NCI-H446 treated with DMSO at 0.1 percent for 48 hours (cell line): ENCODE results near the gene ATXN3.

Experiments used
- DNase-seq: peaks from one replicate; lab custom pipeline; 2025; lab: John Stamatoyannopoulos, UW

ATXN3 gene

DNA sequence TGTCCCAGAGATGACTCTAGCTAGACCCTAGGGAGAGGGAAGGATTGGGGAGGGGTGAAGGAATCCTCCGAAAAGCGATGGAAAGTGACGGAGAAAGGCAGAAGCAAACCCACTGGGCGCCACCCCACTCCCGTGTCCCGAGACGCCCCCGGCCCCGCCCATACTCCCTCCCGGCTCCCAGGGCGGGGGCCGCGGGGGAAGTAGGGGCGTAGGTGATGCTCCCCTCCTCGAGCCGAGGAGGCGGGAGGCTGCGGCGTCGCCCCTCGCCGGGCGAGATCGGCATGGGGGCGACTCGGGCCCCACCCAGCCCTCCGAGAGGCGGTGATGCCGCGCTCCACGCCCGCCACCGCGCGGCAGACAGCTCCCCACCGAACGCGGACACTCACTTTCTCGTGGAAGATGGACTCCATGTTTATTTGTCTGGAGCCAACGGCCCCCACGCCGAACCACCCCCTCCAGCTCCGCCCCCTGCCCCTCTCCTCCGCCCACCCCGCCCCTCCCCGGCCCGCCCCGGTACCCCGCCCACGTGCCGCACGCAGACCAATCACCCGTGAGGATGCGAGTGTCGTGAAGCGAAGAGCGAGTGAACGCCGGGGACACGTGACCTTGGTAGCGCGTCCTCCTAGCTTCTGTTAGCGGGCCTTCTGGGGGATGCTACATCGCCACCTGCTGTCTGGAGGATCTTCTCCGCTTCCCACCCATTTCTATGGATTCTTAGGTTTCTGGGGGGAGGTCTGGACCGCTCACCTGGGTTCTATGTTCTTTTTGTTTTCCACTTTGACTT lies at the start of gene ATXN3:
Gene ATXN3 (minus strand): TSS at position 440 of the 784 bp plus-strand sequence. CDS start 30 bp downstream, at position 410.
- DNase-seq: peak; percentile 98

DNA sequence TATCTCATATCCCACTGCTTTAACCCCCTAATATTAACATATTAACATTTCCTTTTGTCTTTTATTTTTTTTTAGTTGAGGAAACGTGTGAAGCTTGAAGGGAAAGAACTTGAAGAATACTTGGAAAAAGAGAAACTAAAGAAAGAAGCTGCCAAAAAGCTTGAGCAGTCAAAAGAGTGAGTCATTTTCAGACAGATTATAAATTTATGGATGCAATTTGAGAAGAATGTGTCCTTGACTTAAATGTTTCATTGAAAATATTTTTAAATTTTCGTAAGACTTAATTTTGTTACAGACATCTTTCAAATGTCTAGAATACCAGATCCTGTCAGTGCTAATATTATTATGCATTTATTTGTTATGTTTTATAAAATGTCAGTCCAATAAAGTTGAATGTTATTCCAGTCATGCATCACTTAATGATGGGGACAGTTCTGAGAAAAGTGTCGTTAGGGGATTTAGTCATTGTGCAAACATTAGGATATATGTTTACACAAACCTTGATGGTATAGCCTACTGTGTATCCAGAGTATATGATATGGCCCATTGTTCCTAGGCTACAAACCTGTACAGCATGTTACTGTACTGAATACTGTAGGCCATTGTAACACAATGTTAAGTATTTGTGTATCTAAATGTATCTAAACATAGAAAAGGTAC lies 48.0 kb upstream of the ATXN3 start:
- no peak for DNase-seq

DNA sequence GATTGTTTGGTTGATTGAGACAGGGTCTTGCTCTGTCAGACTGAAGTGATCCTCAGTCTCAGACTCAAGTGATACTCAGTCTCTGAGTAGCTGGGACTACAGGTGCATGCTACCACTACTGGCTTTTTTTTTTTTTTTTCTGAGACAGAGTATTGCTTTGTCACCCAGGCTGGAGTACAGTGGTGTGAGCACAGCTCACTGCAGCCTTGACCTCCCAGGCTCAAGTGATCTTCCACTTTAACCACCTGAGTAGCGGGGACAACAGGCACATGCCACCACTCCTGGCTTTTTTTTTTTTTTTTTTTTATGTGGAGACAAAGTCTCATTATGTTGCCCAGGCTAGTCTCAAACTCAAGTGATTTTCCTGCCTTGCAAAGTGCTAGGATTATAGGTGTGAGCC lies 47.2 kb upstream of the ATXN3 start:
- no peak for DNase-seq

GRCh38 chr14:92144708-92145107 lies 38.3 kb upstream of the ATXN3 start:
- no peak for DNase-seq

DNA sequence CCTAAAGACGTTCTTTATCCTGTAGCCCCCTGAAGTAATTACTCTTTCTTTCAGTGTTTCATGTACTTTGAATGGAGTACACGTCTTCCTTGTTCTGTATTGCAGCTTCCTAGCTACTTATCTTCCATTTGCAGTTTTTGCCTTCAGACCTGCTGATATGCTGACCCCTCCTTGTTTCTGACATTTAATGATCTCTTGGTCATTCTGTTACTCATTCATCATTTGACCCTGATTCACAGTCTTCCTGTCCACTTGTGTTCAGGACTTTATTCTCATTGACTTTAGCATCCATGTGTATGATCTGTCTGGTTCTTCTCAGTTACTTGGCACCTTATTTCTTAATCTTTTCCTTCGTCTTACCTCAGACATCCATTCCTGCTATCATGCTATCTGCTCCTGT lies 37.6 kb upstream of the ATXN3 start:
- DNase-seq: no peak

DNA sequence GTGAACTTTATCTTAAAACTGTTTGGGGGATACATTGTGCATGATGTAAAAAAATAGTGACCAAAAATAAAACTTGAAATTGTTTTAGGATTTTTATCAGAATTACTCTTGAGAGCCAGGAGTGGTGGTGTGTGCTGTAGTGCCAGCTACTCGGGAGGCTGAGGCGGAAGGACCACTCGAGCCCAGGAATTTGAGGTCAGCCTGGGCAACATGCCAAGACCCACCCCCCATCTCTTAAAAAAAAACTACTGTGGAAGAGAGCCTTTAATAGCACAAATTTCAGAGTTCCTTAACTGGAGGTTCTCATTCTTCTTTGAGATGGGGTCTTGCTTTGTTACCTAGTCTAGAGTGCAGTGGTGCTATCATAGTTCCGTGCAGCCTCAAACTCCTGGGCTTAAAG lies 36.9 kb upstream of the ATXN3 start:
- DNase-seq: no peak

DNA sequence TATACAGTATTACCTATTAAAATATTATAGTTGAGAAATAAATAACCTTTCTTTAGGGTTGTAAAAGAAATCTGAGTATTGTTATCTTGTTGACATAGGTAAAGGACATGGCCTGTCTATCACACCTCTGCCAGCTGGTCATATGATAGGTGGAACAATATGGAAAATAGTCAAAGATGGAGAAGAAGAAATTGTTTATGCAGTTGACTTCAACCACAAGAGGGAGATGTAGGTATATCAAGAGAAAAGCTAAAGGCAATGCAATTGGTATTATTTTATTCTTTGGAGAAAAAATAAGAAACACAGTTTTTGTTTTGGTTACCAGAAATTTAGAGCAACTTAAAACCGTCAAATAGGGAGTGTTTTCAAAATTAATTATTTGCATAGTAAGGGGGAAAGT lies 28.9 kb upstream of the ATXN3 start:
- DNase-seq: no peak

GRCh38 chr14:92134456-92134855 lies 28.1 kb upstream of the ATXN3 start:
- DNase-seq: no peak

DNA sequence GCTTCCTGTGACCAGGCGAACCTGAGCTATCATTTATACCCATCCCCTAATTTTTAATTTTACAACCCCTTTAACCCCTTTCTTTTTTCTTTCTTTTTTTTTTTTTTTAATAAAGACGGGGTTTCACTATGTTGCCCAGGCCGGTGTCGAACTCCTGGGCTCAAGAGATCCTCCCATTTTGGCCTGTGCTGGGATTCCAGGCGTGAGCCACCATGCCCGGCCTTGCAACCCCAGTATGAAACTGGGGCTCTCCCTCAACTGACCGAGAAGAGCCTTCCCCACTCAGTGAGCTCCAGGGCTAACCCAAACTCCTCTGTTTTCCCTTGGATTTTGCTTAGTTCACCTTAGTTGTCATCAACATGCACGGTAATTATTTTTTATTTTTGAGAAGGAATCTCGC lies 16.4 kb upstream of the ATXN3 start:
- DNase-seq: no peak

GRCh38 chr14:92122351-92122677 lies 15.9 kb upstream of the ATXN3 start:
- no peak for DNase-seq

- DNase-seq: peak; percentile 57
Observed at GRCh38 chr14:92121670-92122350, 15.4 kb upstream of the ATXN3 start, which contains the start of the genes CPSF2 and NDUFB1. CPSF2 (plus strand) TSS chr14:92121969; CDS start chr14:92130985, 9,016 bp downstream. NDUFB1 (minus strand) TSS chr14:92121706; CDS start chr14:92117637, 4,069 bp downstream.

GRCh38 chr14:92121207-92121669 lies 14.9 kb upstream of the ATXN3 start:
- DNase-seq: no peak

DNA sequence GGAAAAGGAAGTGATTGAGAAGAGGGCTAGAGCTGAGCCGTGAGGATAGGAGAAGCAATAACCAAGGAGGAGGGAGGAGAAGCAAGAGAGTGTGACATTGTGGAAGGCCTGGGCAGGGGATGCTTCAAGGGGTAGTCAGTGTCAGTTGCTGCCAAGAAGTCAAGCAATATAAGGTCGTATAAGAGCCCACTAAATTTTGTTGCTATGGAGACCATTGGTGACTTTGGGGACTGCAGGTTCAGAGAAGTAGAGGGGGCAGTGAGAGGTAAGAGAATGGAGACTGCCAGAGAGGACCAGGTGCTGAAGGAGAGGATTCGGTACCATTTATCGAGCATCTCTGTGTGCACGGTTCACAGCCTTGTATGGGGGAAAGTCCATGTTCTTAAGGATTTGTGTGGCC lies 3.1 kb upstream of the ATXN3 start:
- no peak for DNase-seq

DNA sequence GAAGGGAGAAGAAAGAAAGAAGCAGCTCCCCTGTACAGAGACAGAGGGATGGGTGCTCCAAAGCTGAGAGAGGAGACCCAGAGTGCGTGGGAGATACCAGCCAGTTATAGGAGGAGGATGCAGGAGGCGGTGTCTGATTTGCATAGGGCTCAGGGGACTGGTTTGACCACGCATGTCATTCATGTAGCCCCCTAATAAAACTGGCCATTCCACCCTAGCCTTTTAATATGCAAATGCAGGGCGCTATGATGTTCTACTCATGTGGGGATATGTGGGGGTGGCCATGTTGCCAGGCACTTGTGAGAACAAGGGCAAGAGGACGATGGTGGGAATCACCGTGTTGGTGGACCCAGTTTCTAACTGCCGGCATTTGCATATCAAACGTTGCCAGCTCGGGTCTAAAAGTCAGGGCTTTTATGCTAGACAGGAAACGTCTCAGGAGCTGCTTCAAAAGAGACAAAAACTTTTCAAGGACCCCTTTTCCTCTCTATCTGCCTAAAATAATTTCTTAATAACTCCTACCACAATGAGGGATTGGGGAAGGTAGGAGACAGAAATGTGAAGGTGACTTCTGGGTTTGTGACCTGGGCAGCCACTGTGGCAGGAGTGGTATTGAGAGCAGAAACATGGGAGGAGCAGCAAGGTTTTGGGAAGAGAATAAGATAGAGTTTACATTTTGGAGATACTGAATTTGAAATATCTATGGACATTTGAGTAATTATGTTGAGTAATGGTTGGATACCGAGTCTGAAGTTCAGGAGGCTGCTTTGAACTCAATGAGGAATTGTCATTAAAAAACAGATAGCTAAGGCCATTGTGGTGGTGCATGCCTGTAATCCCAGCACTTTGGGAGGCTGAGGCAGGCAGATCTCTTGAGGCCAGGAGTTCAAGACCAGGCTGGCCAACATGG lies 2.2 kb upstream of the ATXN3 start:
- no peak for DNase-seq

DNA sequence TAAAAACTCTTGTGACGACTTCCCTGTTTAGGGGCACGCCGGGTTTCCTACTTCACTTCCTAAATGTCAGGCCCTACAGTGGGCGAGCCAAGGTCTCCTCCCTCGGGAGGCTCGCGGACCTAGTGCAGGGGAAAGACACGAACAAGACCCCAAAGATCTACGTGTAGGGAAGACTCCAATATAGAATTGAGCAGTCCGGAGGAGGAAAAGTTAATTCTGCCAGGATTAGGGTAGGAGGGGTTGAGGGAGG lies 564 bp downstream of the ATXN3 start:
- peak; percentile 54 for DNase-seq

DNA sequence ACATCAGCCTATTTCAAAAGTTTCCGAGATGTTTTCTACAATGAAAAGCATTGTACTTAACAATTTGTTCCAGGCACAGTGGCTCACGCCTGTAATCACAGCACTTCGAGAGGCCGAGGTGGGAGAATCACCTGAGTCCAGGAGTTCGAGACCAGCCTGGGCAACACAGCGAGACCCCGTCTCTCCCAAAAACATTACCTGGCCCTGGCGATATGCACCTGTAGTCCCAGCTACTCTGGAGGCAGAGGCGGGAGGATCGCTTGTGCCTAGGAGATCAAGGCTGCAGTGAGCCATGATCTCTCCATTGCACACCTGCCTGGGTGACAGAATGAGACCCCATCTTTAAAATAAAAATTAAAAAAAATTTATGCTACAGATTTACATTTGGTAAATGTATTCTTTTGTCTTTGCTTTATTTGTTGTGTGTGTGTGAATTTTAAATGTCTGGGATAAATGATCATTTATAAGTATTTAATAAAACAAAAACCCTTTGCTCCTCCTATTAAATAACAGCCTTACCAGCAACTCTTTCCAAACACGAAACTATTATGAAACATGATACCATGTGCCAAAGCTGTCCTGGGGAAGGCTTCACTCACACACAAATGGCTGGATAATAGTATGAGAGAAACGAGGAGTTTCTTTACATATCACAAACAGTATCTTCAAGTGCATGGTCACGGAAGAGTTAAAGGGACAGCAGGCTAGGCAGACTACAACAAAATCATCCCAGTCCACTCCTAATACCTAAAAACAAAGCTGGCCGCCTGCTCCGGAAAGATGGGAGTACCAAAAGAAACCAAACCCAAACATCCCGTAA lies 1.1 kb downstream of the ATXN3 start:
- no peak for DNase-seq

GRCh38 chr14:92103363-92103989 lies 2.9 kb downstream of the ATXN3 start:
- DNase-seq: no peak

DNA sequence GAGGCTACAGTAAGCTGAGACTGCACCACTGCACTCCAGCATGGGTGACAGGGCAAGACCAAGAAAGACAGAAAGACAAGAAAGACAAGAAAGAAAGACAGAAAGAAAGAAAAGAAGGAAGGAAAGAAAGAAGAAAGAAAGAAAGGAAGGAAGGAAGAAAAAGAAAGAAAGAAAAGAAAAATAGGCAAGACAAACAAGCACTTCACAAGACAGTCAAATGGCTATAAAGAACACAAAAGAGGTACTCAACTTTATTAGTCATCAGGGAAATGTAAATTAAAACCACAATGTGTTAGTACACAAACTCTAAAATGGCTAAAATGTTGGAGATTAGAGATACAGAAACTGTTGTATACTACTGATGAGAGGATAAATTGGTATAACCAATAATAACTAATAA lies 6.6 kb downstream of the ATXN3 start:
- no peak for DNase-seq

DNA sequence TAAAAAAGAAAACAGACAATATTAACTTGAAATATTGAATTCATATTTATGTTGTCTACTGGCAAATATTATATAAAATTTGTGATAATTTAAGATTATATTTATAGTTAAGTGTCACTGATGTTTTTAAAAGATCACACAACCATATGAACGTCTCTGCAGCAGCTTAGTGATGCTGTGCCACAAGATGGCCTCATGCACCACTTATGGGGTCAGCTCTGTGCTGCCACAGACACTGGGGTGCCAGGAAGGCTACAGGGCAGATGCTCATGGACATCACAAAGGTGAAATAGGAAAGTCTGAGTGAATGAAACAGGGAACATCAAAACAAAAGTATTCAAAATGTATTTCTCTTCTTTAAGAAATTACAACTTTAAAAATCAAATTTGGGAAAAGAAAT lies 13.1 kb downstream of the ATXN3 start:
- no peak for DNase-seq

DNA sequence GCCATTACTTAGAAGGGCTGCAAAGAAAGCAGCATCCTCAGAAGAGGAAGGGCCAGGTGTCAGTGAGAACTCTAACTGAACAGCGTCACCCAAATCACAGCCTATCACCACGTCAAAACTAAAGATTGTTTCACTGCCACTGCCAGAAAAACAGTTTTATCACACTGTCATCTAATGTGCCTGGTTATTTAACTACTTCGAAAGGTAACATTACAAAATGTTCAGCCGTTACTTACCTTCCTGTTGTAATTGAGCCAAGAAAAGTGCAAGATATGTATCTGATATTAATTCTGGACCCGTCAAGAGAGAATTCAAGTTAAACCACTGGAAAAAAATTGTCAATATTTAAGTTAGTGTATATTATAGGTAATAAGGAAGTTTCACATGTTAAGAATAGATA lies 17.9 kb downstream of the ATXN3 start:
- no peak for DNase-seq

GRCh38 chr14:92074555-92074954 lies 31.8 kb downstream of the ATXN3 start:
- no peak for DNase-seq
